CD4-positive, alpha-beta T cell treated with Interleukin-6 for 4 hours (primary cell): ENCODE data around the gene IGSF21.

ENCODE experiments used
- DNase-seq: peaks from one replicate; pipeline ENCODE4 v3.0.0-alpha.2; 2020; ENCODE audit warnings: mixed read lengths

Gene IGSF21

GRCh38 chr1:18373882-18374493 lies 266.4 kb downstream of the IGSF21 start:
- no peak for DNase-seq

DNA sequence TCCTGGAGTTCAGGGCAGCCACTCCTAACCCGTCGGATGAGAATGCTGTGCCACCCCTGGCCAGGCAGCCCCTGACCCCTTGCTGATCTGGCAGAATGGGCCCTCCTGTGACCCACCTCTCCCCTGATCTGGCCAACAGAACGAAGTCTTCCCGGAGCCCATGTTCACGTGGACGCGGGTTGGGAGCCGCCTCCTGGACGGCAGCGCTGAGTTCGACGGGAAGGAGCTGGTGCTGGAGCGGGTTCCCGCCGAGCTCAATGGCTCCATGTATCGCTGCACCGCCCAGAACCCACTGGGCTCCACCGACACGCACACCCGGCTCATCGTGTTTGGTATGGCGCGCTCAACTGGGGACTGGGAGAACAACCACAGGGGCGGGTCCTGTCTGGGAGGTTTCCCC lies 269.1 kb downstream of the IGSF21 start:
- no peak for DNase-seq

- DNase-seq: no peak
These were observed 272.7 kb downstream of the IGSF21 start for GRCh38 chr1:18380288-18380687.

GRCh38 chr1:18384059-18384458 lies 276.5 kb downstream of the IGSF21 start:
- DNase-seq: no peak

DNA sequence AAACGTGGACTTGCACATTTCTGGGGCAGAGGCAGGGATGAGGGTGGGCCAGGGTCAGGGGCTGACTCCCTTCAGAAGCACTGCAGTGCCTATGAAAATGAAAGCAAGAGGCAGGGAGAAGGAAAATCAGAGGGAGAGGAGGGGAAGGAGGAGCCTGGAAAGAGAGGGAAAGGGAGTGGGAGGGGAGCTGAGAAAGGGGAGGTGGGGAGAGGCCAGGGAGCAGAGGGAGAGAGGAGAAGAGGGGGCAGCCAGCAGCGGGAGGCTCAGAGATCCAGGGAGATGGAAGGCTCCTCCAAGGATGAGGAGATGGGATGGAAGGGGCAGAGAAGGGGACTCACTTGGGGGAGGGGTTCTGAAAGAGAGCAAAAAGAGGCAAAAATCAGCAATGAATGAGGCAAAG lies 276.9 kb downstream of the IGSF21 start:
- no peak for DNase-seq

- DNase-seq: no peak
These were observed 277.7 kb downstream of the IGSF21 start for GRCh38 chr1:18385239-18385790.

GRCh38 chr1:18386591-18386990 lies 279.0 kb downstream of the IGSF21 start:
- DNase-seq: no peak

- no peak for DNase-seq
These were observed 279.7 kb downstream of the IGSF21 start for GRCh38 chr1:18387307-18387706.

GRCh38 chr1:18390953-18391352 lies 283.4 kb downstream of the IGSF21 start:
- DNase-seq: no peak

- no peak for DNase-seq
These were observed 287.1 kb downstream of the IGSF21 start for GRCh38 chr1:18394563-18395156.

- no peak for DNase-seq
These were observed 288.8 kb downstream of the IGSF21 start for GRCh38 chr1:18396247-18396980.

- DNase-seq: no peak
These were observed 290.0 kb downstream of the IGSF21 start for GRCh38 chr1:18397641-18398040.

DNA sequence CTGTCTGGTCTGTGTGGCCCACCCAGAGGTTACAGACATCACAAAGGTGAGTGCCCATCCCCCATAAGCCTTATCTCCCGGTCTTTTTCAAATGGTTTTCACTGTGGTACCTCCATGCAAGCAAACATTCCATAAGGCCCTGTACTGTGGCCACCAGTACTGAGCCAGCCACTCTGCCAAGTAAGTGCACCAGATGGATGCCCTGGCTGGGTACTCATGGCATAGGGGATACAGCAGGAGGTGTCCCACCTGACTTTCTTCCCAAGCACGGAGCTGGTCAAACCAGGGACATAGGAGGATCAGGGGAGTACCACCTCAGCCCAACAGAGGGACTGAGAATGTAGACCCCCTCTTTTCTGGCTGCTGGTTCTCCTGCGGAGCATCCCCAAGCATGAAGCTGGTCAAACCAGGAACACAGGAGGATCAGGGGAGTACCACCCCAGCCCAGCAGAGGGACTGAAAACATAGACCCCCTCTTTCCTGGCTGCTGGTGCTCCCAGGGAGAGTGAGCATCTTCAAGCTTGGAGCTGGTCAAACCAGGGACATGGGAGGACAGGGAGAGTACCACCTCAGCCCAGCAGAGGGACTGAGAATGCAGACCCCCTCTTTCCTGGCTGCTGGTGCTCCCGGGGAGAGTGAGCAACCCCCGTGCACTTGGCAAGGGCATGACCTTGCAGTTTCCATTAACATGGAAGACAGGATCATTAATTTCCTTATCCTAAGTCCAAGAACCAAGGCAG lies 291.4 kb downstream of the IGSF21 start:
- DNase-seq: no peak

DNA sequence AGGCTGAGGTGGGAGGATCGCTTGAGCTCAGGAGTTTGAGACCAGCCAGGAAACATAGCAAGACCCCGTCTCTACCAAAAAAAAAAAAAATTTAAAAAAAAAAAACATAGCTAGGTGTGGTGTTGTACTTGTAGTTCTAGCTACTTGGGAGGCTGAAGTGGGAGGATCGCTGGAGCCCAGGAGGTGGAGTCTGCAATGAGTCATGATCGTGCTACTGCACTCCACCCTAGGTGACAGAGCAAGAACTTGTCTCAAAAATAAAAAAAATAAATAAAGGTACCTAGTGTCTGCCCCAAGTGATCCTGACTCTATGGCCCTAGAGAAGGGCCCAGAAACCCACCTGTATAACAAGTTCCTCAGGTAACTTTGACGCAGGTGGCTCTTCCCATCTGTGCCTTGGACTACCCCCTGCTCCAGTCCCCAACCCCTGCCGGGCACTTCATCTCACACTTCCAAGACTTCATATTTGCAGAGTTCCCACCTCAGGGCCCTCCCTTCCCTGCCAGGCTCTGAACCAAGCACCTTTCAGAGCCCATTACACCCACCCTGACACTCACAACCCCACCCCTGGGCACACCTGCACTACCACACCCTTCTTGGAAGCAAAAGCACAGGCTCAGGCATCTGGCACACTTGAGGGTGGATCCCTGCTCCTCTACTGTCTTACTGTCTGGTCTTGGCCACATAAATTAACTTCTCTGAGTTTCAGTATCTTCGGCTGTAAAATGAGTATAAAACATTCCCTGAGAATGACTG lies 292.9 kb downstream of the IGSF21 start:
- no peak for DNase-seq

GRCh38 chr1:18401921-18402320 lies 294.3 kb downstream of the IGSF21 start:
- no peak for DNase-seq

- DNase-seq: no peak
These were observed 296.9 kb downstream of the IGSF21 start for GRCh38 chr1:18404460-18404859.

DNA sequence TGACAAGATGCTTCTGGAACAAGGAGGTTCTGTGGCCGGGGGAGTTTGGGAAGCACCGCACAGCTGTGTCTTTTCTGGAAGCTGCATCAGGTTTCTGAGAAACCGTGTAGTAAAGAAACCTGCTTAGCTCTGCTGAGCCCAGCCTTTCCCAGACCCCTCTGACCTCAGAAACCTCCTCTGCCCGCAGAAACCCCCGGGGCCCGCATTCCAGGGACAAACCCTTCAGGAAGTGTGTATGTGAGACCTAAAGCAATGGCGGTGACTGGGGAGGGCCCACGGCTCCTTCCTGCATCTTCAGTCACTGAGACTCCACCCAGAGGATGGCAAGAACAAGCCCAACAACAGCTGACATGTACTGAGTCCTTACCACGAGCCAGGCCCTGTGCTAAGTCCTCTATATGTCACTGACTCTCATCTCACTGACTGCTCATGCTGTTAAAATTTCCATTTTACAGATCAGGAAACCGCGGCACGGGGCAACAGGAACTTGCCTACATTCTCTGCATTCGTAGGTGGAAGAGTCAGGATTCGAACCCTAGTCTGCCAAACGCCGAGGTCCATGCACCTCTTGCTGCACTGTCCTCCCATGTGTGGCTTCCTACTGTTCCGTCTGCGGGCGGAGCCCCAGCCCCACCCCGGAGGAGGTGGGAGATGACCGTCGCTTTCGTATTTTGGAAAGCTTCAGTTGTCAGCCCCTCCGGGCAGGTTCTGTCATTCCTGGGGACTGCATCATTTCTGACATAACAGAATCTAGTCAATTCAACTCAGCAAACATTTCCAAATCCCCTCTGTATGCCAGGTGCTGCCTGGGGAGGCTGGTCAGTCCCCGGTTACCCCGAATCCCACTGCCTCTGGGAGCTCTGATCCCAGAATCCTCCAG lies 299.8 kb downstream of the IGSF21 start:
- no peak for DNase-seq

- DNase-seq: no peak
These were observed 301.2 kb downstream of the IGSF21 start for GRCh38 chr1:18408656-18409370.

DNA sequence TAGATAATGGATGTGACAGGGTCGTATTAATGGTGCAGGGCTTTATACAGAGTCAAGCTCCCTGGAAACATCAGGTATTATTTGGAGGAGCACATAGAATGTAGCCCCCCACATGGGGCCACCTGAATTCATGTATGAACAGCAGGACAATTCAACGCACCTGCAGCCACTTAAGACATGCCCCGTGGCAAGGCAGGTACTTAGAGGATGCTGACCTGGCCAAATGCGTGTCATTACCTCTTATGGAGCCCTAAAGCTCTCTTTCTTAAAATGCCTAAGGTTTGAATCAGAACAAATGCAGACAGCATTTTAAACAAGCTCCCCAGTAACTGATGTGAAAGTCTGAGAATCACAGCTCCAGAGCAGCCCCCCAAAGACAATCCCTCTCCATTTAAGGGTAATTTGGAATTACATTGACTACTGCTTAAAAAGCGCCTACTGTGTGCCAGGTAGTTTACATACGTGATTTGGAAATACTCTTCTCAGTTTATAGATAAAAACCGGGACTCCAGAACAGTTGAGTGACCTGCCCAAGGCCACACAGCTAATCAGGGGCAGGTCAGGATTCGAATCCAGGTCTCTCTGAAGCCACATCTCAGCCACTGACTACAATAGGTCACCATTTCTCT lies 302.1 kb downstream of the IGSF21 start:
- DNase-seq: no peak

GRCh38 chr1:18410407-18410806 lies 302.8 kb downstream of the IGSF21 start:
- no peak for DNase-seq
